Measurements from ENCODE around the gene OTUB1. TPM values are rescaled to one million over a fixed set of nuclear protein-coding genes. Genes with fewer than 3 reads are reported as not detected.
"Not testable (repeated sequence)": the region's sequence is repeated elsewhere in the genome, so short reads cannot be mapped to it uniquely, and the experiment has no call there.

The OTUB1 gene
- total RNA-seq, 3 donors from 2014 or later (not counting 1 experiment from before 2014, with no cell fraction given): 73.6 to 88.9 (median 82.4) TPM

- DNase-seq (no peak), ATAC-seq (no peak)
- peaks cover 40% of the 10 kb centered on the region for H3K36me3 ChIP-seq (ENCODE audit: control insufficient read depth, insufficient read depth, low read length)
- H3K4me3 ChIP-seq (ENCODE audit: low read length): no peak overlapping the region
- no peaks in the 10 kb centered on the region for H3K9me3 ChIP-seq (ENCODE audit: control insufficient read depth, insufficient read depth, low read length)
- Mint-ChIP-seq H3K27ac (peak overlapping the region; percentile 78 to 84), H3K4me3 (peak overlapping the region; percentile 75), H3K4me1 (peaks cover 34 to 55% of the 10 kb centered on the region in 2 donors), H3K27me3 (ENCODE audit: low read depth in 2 of 2) (peaks cover 0 to under 1% of the 10 kb centered on the region in 2 donors), H3K36me3 (no peaks in the 10 kb centered on the region), H3K9me3 (no peaks in the 10 kb centered on the region)
- peaks cover 49% of the 10 kb centered on the region for H3K4me1 ChIP-seq (ENCODE audit: control insufficient read depth, insufficient read depth, low read length)
- no peaks in the 10 kb centered on the region for H3K27me3 ChIP-seq (ENCODE audit: control insufficient read depth, insufficient read depth, low read length)
- WGBS (ENCODE audit: insufficient coverage): 97% methylated on average over 4 of the region's 4 CpGs
- intact Hi-C loops (cut with micrococcal nuclease): no loop called here
- peak overlapping the region; percentile 82 for H3K27ac ChIP-seq (ENCODE audit: low read length)
- TF ChIP-seq CTCF (IDR thresholded peaks at IDR 0.05): no peak
Observed at GRCh38 chr11:63952570-63952969, 33.7 kb upstream of the OTUB1 start.

- Histone ChIP-seq H3K27me3 (ENCODE audit: control insufficient read depth, insufficient read depth, low read length) (no peaks in the 10 kb centered on the region), H3K36me3 (ENCODE audit: control insufficient read depth, insufficient read depth, low read length) (peaks cover 34% of the 10 kb centered on the region), H3K4me3 (ENCODE audit: low read length) (no peak overlapping the region), H3K9me3 (ENCODE audit: control insufficient read depth, insufficient read depth, low read length) (no peaks in the 10 kb centered on the region), H3K4me1 (ENCODE audit: control insufficient read depth, insufficient read depth, low read length) (peaks cover 54% of the 10 kb centered on the region), H3K27ac (ENCODE audit: low read length) (no peak overlapping the region)
- DNase-seq (no peak), ATAC-seq (no peak)
- Mint-ChIP-seq H3K4me1 (peaks cover 31 to 56% of the 10 kb centered on the region in 2 donors), H3K27me3 (ENCODE audit: low read depth in 2 of 2) (peaks cover 0 to 3% of the 10 kb centered on the region in 2 donors), H3K4me3 (no peak overlapping the region), H3K27ac (no peak overlapping the region), H3K36me3 (no peaks in the 10 kb centered on the region), H3K9me3 (no peaks in the 10 kb centered on the region)
- TF ChIP-seq CTCF (IDR thresholded peaks at IDR 0.05): no peak
- intact Hi-C loops (cut with micrococcal nuclease): no loop called here
- WGBS (ENCODE audit: insufficient coverage): 85% methylated on average over 4 of the region's 5 CpGs
Observed at GRCh38 chr11:63958008-63958407, 28.2 kb upstream of the OTUB1 start.

- Mint-ChIP-seq H3K27ac (peak overlapping the region in 1 of 2 donors; percentile 65), H3K4me1 (peaks cover 21 to 27% of the 10 kb centered on the region in 2 donors), H3K36me3 (no peaks in the 10 kb centered on the region), H3K9me3 (no peaks in the 10 kb centered on the region), H3K27me3 (ENCODE audit: low read depth in 2 of 2) (peaks cover 0 to 6% of the 10 kb centered on the region in 2 donors), H3K4me3 (peak overlapping the region; percentile 75)
- ATAC-seq (peak; percentile 59 to 93 (median 85)), DNase-seq (peak; percentile 39 to 47)
- no peaks in the 10 kb centered on the region for H3K27me3 ChIP-seq (ENCODE audit: control insufficient read depth, insufficient read depth, low read length)
- TF ChIP-seq CTCF (IDR thresholded peaks at IDR 0.05): no peak
- no peak overlapping the region for H3K4me3 ChIP-seq (ENCODE audit: low read length)
- H3K9me3 ChIP-seq (ENCODE audit: control insufficient read depth, insufficient read depth, low read length): no peaks in the 10 kb centered on the region
- 50% methylated on average over 19 of the region's 19 CpGs for WGBS (ENCODE audit: insufficient coverage)
- intact Hi-C loops (cut with micrococcal nuclease): no loop called here
- peaks cover 35% of the 10 kb centered on the region for H3K4me1 ChIP-seq (ENCODE audit: control insufficient read depth, insufficient read depth, low read length)
- H3K27ac ChIP-seq (ENCODE audit: low read length): no peak overlapping the region
- peaks cover 3% of the 10 kb centered on the region for H3K36me3 ChIP-seq (ENCODE audit: control insufficient read depth, insufficient read depth, low read length)
Observed at GRCh38 chr11:63961608-63962412, 24.4 kb upstream of the OTUB1 start.

- H3K9me3 ChIP-seq (ENCODE audit: control insufficient read depth, insufficient read depth, low read length); intact Hi-C loops (cut with micrococcal nuclease); H3K36me3 Mint-ChIP-seq; H3K27me3 ChIP-seq (ENCODE audit: control insufficient read depth, insufficient read depth, low read length); DNase-seq; H3K27me3 Mint-ChIP-seq (ENCODE audit: low read depth in 2 of 2); H3K4me3 ChIP-seq (ENCODE audit: low read length); H3K4me3 Mint-ChIP-seq; ATAC-seq; H3K36me3 ChIP-seq (ENCODE audit: control insufficient read depth, insufficient read depth, low read length); H3K9me3 Mint-ChIP-seq; H3K27ac Mint-ChIP-seq; H3K27ac ChIP-seq (ENCODE audit: low read length): not testable (repeated sequence)
- peaks cover 27% of the 10 kb centered on the region for H3K4me1 ChIP-seq (ENCODE audit: control insufficient read depth, insufficient read depth, low read length)
- H3K4me1 Mint-ChIP-seq: peaks cover 17 to 23% of the 10 kb centered on the region in 2 donors
- WGBS (ENCODE audit: insufficient coverage): 98% methylated on average over 4 of the region's 4 CpGs
Observed at GRCh38 chr11:63963895-63964294, 22.3 kb upstream of the OTUB1 start.

All from natural killer cell (primary cell).